ENCODE results near the gene TMPRSS15. TPM values are rescaled to one million over a fixed set of nuclear protein-coding genes. Genes with fewer than 3 reads are reported as not detected.

Gene TMPRSS15
- total RNA-seq, 1 donor from 2014 or later, result not detected

DNA sequence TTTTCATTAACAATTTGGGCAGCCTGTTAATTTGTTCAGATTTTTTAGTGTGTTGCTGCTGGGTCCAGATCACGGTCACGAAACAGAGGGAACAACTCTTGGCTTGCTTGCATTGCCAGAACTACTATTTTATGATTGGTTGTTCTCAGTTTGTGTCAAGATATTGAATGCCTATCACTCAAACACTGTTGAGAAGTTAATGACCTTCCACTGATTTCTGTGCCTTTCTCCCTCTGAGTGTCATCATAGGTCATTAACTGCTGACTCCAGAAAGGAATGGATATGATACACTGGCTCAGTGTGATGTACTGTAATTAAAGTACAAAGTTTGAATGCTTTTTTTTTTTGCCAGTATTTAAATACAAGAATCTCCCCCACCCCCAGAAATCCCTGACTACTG is 149.8 kb downstream of the TMPRSS15 start:
- Mint-ChIP-seq H3K4me3 (ENCODE audit: unreplicated experiment) (no peak overlapping the region), H3K4me1 (ENCODE audit: low read depth, unreplicated experiment) (no peaks in the 10 kb centered on the region), H3K27ac (ENCODE audit: unreplicated experiment) (no peak overlapping the region), H3K27me3 (ENCODE audit: low read depth, unreplicated experiment) (no peaks in the 10 kb centered on the region), H3K9me3 (ENCODE audit: unreplicated experiment) (no peaks in the 10 kb centered on the region), H3K36me3 (ENCODE audit: low read depth, unreplicated experiment) (no peaks in the 10 kb centered on the region)
- Histone ChIP-seq H3K27me3 (ENCODE audit: insufficient read depth, low read length) (no peaks in the 10 kb centered on the region), H3K79me2 (ENCODE audit: insufficient read depth, low read length) (no peaks in the 10 kb centered on the region), H3K9ac (ENCODE audit: low read length) (no peak overlapping the region), H3K27ac (ENCODE audit: low read depth, low read length) (no peak overlapping the region), H3K4me3 (ENCODE audit: insufficient read depth, low read depth, low read length) (no peak overlapping the region), H3K9me3 (ENCODE audit: insufficient read depth, low read depth, low read length) (no peaks in the 10 kb centered on the region), H2AFZ (ENCODE audit: low read depth, low read length) (no peak overlapping the region), H4K20me1 (ENCODE audit: insufficient read depth, low read length) (no peaks in the 10 kb centered on the region), H3K4me1 (ENCODE audit: insufficient read depth, low read length) (no peaks in the 10 kb centered on the region), H3K4me2 (ENCODE audit: low read length) (no peak overlapping the region), H3K36me3 (ENCODE audit: insufficient read depth, low read length) (no peaks in the 10 kb centered on the region)
- TF ChIP-seq EZH2 (IDR thresholded peaks at IDR 0.05; ENCODE audit: insufficient read depth, low read length), result no peak
- TF ChIP-seq, protein P1, sequence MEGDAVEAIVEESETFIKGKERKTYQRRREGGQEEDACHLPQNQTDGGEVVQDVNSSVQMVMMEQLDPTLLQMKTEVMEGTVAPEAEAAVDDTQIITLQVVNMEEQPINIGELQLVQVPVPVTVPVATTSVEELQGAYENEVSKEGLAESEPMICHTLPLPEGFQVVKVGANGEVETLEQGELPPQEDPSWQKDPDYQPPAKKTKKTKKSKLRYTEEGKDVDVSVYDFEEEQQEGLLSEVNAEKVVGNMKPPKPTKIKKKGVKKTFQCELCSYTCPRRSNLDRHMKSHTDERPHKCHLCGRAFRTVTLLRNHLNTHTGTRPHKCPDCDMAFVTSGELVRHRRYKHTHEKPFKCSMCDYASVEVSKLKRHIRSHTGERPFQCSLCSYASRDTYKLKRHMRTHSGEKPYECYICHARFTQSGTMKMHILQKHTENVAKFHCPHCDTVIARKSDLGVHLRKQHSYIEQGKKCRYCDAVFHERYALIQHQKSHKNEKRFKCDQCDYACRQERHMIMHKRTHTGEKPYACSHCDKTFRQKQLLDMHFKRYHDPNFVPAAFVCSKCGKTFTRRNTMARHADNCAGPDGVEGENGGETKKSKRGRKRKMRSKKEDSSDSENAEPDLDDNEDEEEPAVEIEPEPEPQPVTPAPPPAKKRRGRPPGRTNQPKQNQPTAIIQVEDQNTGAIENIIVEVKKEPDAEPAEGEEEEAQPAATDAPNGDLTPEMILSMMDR (IDR thresholded peaks at IDR 0.05; ENCODE audit: insufficient read depth, low read depth, low read length), result no peak
- DNase-seq (ENCODE audit: low read depth), result no peak
- FAIRE-seq, result no peak

DNA sequence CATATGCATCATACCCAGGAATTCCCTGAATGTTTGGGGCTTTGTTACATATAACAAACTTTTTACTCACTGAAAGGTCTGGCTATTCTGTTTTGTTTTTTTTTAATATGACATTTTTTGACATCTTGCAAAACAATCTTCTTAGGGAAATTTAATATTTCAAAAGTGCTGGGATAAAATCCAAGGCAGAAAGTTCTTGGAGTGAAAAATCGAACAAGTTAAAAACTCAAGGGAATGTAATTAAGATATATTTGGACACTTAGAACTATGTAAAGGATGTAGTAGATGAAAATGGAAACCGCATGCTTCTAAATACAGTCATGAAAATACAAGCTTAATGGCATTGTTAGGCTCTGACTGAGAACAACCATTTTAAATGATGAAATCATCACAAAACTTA is 150.4 kb downstream of the TMPRSS15 start:
- Histone ChIP-seq H3K27ac (ENCODE audit: low read depth, low read length) (no peak overlapping the region), H4K20me1 (ENCODE audit: insufficient read depth, low read length) (no peaks in the 10 kb centered on the region), H3K9ac (ENCODE audit: low read length) (no peak overlapping the region), H3K4me2 (ENCODE audit: low read length) (no peak overlapping the region), H3K9me3 (ENCODE audit: insufficient read depth, low read depth, low read length) (no peaks in the 10 kb centered on the region), H3K4me3 (ENCODE audit: insufficient read depth, low read depth, low read length) (no peak overlapping the region), H2AFZ (ENCODE audit: low read depth, low read length) (no peak overlapping the region), H3K4me1 (ENCODE audit: insufficient read depth, low read length) (no peaks in the 10 kb centered on the region), H3K36me3 (ENCODE audit: insufficient read depth, low read length) (no peaks in the 10 kb centered on the region), H3K27me3 (ENCODE audit: insufficient read depth, low read length) (no peaks in the 10 kb centered on the region), H3K79me2 (ENCODE audit: insufficient read depth, low read length) (no peaks in the 10 kb centered on the region)
- FAIRE-seq, result no peak
- no peaks in the 10 kb centered on the region for H3K9me3 Mint-ChIP-seq (ENCODE audit: unreplicated experiment)
- H3K4me1 Mint-ChIP-seq (ENCODE audit: low read depth, unreplicated experiment), result no peaks in the 10 kb centered on the region
- TF ChIP-seq, protein P1 (IDR thresholded peaks at IDR 0.05; ENCODE audit: insufficient read depth, low read depth, low read length), result no peak
- TF ChIP-seq EZH2 (IDR thresholded peaks at IDR 0.05; ENCODE audit: insufficient read depth, low read length), result no peak
- no peak overlapping the region for H3K4me3 Mint-ChIP-seq (ENCODE audit: unreplicated experiment)
- no peaks in the 10 kb centered on the region for H3K36me3 Mint-ChIP-seq (ENCODE audit: low read depth, unreplicated experiment)
- DNase-seq (ENCODE audit: low read depth), result no peak
- no peak overlapping the region for H3K27ac Mint-ChIP-seq (ENCODE audit: unreplicated experiment)
- no peaks in the 10 kb centered on the region for H3K27me3 Mint-ChIP-seq (ENCODE audit: low read depth, unreplicated experiment)

DNA sequence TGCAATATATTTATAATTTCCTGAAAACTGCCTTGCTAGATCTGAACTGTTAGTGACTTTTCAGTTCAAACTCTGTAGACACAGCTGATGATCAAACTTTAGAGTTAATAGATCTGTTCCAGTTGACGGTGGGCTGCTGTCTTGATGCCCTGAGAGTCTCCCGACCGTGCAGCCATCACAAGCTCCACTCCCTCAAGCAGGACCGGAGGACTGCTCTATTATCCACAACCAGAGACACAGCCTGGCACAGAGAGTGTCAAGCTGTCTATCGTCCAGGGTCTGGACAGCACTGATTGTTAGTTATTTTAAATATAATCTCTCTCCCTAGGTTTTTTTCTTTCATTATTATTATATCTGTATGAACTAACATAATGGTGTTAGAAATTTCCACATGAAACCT is 150.9 kb downstream of the TMPRSS15 start:
- no peak overlapping the region for H3K4me2 ChIP-seq (ENCODE audit: low read length)
- DNase-seq (ENCODE audit: low read depth), result no peak
- no peaks in the 10 kb centered on the region for H4K20me1 ChIP-seq (ENCODE audit: insufficient read depth, low read length)
- no peak overlapping the region for H3K4me3 Mint-ChIP-seq (ENCODE audit: unreplicated experiment)
- no peak overlapping the region for H3K9ac ChIP-seq (ENCODE audit: low read length)
- H3K27me3 Mint-ChIP-seq (ENCODE audit: low read depth, unreplicated experiment), result no peaks in the 10 kb centered on the region
- no peaks in the 10 kb centered on the region for H3K36me3 ChIP-seq (ENCODE audit: insufficient read depth, low read length)
- no peaks in the 10 kb centered on the region for H3K27me3 ChIP-seq (ENCODE audit: insufficient read depth, low read length)
- H2AFZ ChIP-seq (ENCODE audit: low read depth, low read length), result no peak overlapping the region
- no peaks in the 10 kb centered on the region for H3K9me3 ChIP-seq (ENCODE audit: insufficient read depth, low read depth, low read length)
- no peak for FAIRE-seq
- H3K9me3 Mint-ChIP-seq (ENCODE audit: unreplicated experiment), result no peaks in the 10 kb centered on the region
- no peaks in the 10 kb centered on the region for H3K4me1 Mint-ChIP-seq (ENCODE audit: low read depth, unreplicated experiment)
- no peaks in the 10 kb centered on the region for H3K79me2 ChIP-seq (ENCODE audit: insufficient read depth, low read length)
- TF ChIP-seq, protein P1 (IDR thresholded peaks at IDR 0.05; ENCODE audit: insufficient read depth, low read depth, low read length), result no peak
- TF ChIP-seq EZH2 (IDR thresholded peaks at IDR 0.05; ENCODE audit: insufficient read depth, low read length), result no peak
- H3K36me3 Mint-ChIP-seq (ENCODE audit: low read depth, unreplicated experiment), result no peaks in the 10 kb centered on the region
- no peak overlapping the region for H3K4me3 ChIP-seq (ENCODE audit: insufficient read depth, low read depth, low read length)
- no peaks in the 10 kb centered on the region for H3K4me1 ChIP-seq (ENCODE audit: insufficient read depth, low read length)
- H3K27ac ChIP-seq (ENCODE audit: low read depth, low read length), result no peak overlapping the region
- H3K27ac Mint-ChIP-seq (ENCODE audit: unreplicated experiment), result no peak overlapping the region
